ENCODE results near the gene ACP4. TPM values are rescaled to one million over a fixed set of nuclear protein-coding genes. Genes with fewer than 3 reads are reported as not detected.

ACP4 gene
- total RNA-seq, 3 donors from 2014 or later, result not detected

DNA sequence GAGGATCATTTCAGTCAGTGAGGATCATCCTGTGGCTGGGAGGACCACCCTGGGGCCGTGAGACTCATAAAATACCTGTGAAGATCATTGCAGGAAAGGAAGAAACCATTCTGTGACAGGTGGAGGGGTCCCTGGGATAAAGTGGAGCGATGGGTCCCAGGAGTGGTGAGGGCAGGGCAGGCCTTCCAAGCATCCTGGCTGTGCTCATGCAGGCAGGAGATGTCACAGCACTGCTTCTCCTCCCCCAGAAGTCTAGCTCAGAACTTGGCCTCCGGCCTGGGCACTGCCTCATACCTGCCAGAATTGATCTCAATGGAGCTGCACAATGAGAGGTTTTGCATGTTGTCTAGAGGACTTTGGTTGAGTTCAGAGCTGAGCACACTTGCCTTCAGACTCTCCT lies 22.3 kb downstream of the ACP4 start:
- no peak for DNase-seq
- no peaks in the 10 kb centered on the region for H3K36me3 ChIP-seq (ENCODE audit: low read depth)
- no peaks in the 10 kb centered on the region for H3K9me3 ChIP-seq
- intact Hi-C loops (cut with DNase I, micrococcal nuclease), result no loop called here
- ATAC-seq, result no peak
- no peak overlapping the region for H3K4me3 ChIP-seq
- TF ChIP-seq CTCF (IDR thresholded peaks at IDR 0.05), result no peak
- no peaks in the 10 kb centered on the region for H3K4me1 ChIP-seq (ENCODE audit: low read depth)

- intact Hi-C loops (cut with DNase I, micrococcal nuclease), result no loop called here
- H3K4me1 ChIP-seq (ENCODE audit: low read depth), result peaks cover 3% of the 10 kb centered on the region
- no peak for TF ChIP-seq CTCF (IDR thresholded peaks at IDR 0.05)
- H3K9me3 ChIP-seq, result no peaks in the 10 kb centered on the region
- H3K36me3 ChIP-seq (ENCODE audit: low read depth), result no peaks in the 10 kb centered on the region
- no peak overlapping the region for H3K4me3 ChIP-seq
- no peak for ATAC-seq
- no peak for DNase-seq
Observed at GRCh38 chr19:50814883-50815282, 24.7 kb downstream of the ACP4 start.

GRCh38 chr19:50815439-50815838 lies 25.2 kb downstream of the ACP4 start:
- ATAC-seq (no peak), DNase-seq (no peak)
- Histone ChIP-seq H3K9me3 (no peaks in the 10 kb centered on the region), H3K4me1 (ENCODE audit: low read depth) (peaks cover 8% of the 10 kb centered on the region), H3K4me3 (no peak overlapping the region), H3K36me3 (ENCODE audit: low read depth) (no peaks in the 10 kb centered on the region)
- no peak for TF ChIP-seq CTCF (IDR thresholded peaks at IDR 0.05)
- intact Hi-C loops (cut with DNase I, micrococcal nuclease), result no loop called here

DNA sequence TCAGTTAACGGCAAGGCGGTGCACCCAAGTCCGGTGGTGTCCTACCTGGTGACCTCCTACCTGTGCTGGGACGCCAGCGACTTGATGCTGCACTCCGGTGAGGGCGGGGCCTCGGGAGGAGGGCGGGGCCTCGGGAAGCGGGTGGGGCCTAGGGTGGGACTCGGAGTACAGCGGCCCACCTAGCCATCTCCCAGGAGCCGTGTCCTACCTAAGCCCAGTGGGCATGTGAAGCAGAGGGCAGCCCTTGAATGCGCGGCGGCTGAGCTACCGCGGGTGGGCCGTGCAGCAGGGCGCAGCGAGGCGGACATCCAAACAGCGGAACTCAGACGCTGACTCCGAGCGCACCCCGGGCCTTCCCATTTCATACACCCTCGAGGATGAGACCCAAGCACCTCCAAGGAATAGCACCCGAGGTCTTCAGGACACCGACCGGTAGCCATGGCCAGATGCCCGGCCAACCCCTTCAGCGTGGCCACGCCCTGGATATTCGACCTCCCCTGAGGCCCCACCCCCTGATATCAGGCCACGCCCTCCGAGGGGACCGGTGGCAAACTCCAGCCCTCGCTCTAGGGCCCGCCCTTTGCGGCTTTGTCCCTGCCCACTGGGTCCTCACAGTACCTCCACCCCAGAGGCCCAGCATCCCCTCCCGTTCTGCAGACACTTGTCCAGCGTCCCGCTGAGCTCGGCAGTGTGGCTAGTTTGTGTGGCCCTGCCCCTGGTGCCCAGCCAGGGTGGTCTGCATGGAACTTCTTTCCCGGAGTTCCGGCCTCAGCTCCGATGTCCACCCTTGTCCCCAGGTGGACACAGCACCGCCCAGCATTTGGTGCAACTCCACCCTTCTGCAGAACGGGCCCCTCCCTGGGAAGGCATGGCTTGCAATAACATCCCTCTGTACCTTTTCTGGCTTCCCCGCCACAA lies 28.0 kb downstream of the ACP4 start:
- intact Hi-C loops (cut with DNase I, micrococcal nuclease), result no loop called here
- ATAC-seq, result peak; percentile 82
- DNase-seq, result peak; percentile 90 to 93 (median 92)
- TF ChIP-seq CTCF (IDR thresholded peaks at IDR 0.05), result no peak
- no peaks in the 10 kb centered on the region for H3K36me3 ChIP-seq (ENCODE audit: low read depth)
- H3K9me3 ChIP-seq, result no peaks in the 10 kb centered on the region
- no peak overlapping the region for H3K4me3 ChIP-seq
- H3K4me1 ChIP-seq (ENCODE audit: low read depth), result peaks cover 24% of the 10 kb centered on the region

GRCh38 chr19:50818859-50819472 lies 28.8 kb downstream of the ACP4 start:
- H3K4me1 ChIP-seq (ENCODE audit: low read depth), result peaks cover 24% of the 10 kb centered on the region
- no peaks in the 10 kb centered on the region for H3K9me3 ChIP-seq
- intact Hi-C loops (cut with DNase I, micrococcal nuclease), result no loop called here
- TF ChIP-seq CTCF (IDR thresholded peaks at IDR 0.05), result no peak
- ATAC-seq (no peak), DNase-seq (no peak)
- H3K4me3 ChIP-seq, result no peak overlapping the region
- no peaks in the 10 kb centered on the region for H3K36me3 ChIP-seq (ENCODE audit: low read depth)
